ENCODE results near the gene THRB. TPM values are rescaled to one million over a fixed set of nuclear protein-coding genes. Genes with fewer than 3 reads are reported as not detected.

The THRB gene
- total and polyA plus RNA-seq, 11 donors, result 4.8 to 28.5 (median 21.0) TPM

GRCh38 chr3:24168977-24169376 is 325.7 kb downstream of the THRB start:
- Histone ChIP-seq H3K9me3 (no peaks in the 10 kb centered on the region), H3K27me3 (no peaks in the 10 kb centered on the region), H3K36me3 (no peaks in the 10 kb centered on the region), H3K27ac (no peak overlapping the region), H3K4me1 (peaks cover 0 to 8% (median 0%) of the 10 kb centered on the region in 12 donors), H3K4me3 (no peak overlapping the region)
- DNase-seq (no peak), ATAC-seq (no peak)
- WGBS, 4 donors, result 84 to 92% (median 91%) methylated on average over 3 of the region's 3 CpGs
- TF ChIP-seq POLR2A (IDR thresholded peaks at IDR 0.05) (no peak), CTCF (IDR thresholded peaks at IDR 0.05) (no peak)
- intact Hi-C loops (cut with DNase I), result no loop called here

DNA sequence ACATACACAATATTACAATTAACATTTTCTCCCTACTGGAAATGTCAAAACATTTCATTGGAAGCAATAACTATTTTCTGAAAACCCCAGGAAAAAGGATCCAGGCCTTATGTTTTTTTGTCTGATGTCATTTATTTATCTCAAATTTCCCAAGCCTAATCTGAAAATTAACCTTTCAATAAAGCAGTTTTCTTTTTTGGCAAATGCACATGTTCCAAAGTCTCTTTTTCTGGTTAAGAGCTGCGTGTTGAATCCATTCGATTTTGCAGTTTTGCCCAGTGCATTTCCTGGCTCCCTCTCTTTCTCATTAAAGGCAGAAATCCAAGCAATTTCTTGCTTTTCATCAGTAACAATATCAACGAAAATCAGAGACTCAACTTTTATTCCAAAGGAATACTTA is 327.2 kb downstream of the THRB start:
- Histone ChIP-seq H3K9me3 (no peaks in the 10 kb centered on the region), H3K4me3 (no peak overlapping the region), H3K27ac (no peak overlapping the region), H3K36me3 (no peaks in the 10 kb centered on the region), H3K4me1 (peaks cover 0 to 5% (median 0%) of the 10 kb centered on the region in 12 donors), H3K27me3 (no peaks in the 10 kb centered on the region)
- WGBS, 4 donors, result 55 to 63% (median 58%) methylated on average over 3 of the region's 3 CpGs
- no peak for DNase-seq
- no peak for TF ChIP-seq CTCF (IDR thresholded peaks at IDR 0.05)
- TF ChIP-seq POLR2A (IDR thresholded peaks at IDR 0.05), result no peak
- intact Hi-C loops (cut with DNase I), result no loop called here
- no peak for ATAC-seq

- ATAC-seq (no peak), DNase-seq (no peak)
- Histone ChIP-seq H3K4me1 (peaks cover 0 to 13% (median 0%) of the 10 kb centered on the region in 12 donors), H3K36me3 (no peaks in the 10 kb centered on the region), H3K27ac (no peak overlapping the region), H3K27me3 (no peaks in the 10 kb centered on the region), H3K4me3 (no peak overlapping the region), H3K9me3 (no peaks in the 10 kb centered on the region)
- 74 to 84% (median 81%) methylated on average over 5 of the region's 5 CpGs for WGBS, 4 donors
- intact Hi-C loops (cut with DNase I), result no loop called here
- TF ChIP-seq CTCF (IDR thresholded peaks at IDR 0.05), result no peak
- TF ChIP-seq POLR2A (IDR thresholded peaks at IDR 0.05), result no peak
These were observed 328.1 kb downstream of the THRB start for GRCh38 chr3:24166515-24166914.

- intact Hi-C loops (cut with DNase I), result no loop called here
- no peaks in the 10 kb centered on the region for H3K9me3 ChIP-seq
- H3K4me1 ChIP-seq, result peaks cover 0 to 13% (median 0%) of the 10 kb centered on the region in 12 donors
- no peak overlapping the region for H3K27ac ChIP-seq
- ATAC-seq, result no peak
- DNase-seq, result no peak
- H3K4me3 ChIP-seq, result no peak overlapping the region
- WGBS, 4 donors, result 76 to 87% (median 80%) methylated on average over 2 of the region's 2 CpGs
- TF ChIP-seq CTCF (IDR thresholded peaks at IDR 0.05) (no peak), POLR2A (IDR thresholded peaks at IDR 0.05) (no peak)
- H3K27me3 ChIP-seq, result no peaks in the 10 kb centered on the region
- no peaks in the 10 kb centered on the region for H3K36me3 ChIP-seq
These were observed 329.1 kb downstream of the THRB start for GRCh38 chr3:24165603-24165982.

Measured in heart left ventricle (tissue), 16 donors.